Neural progenitor cell (in vitro differentiated cells): ENCODE results near the gene MPRIP.

Experiments
- EZH2 ChIP-seq: fragments of 200-600 bp; sonication (generic); IDR thresholded peaks from 2 replicates; pipeline ENCODE4 v1.6.1; 2017; ENCODE audit warnings: antibody characterized with exemption, mild to moderate bottlenecking, moderate library complexity
- TF ChIP-seq, protein P1 (sequence below): fragments of 200-600 bp; sonication (generic); IDR thresholded peaks from 2 replicates; pipeline ENCODE4 v1.5.1; 2017; ENCODE audit warnings: antibody characterized with exemption, mild to moderate bottlenecking

DNA sequence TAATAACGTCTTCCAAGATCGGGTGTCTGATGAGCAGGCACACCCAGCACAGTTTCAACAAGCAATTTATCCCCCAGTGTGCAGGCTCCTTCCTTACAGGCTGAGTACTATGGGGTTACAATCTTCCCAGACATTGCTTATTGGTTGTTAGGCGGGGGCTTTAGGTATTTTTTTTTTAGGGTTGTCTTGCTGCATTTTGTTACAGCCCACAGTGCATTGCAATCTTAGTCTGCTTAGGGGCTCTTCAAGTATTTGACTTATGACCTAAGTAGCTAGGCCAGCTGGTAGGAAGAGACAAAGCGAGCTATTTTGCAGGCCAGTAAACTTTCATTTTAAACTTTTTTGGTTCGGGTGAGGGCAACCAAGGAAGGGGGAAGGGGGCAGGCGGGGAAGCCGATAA, 158.1 kb downstream of the MPRIP start:
- TF ChIP-seq, protein P1, sequence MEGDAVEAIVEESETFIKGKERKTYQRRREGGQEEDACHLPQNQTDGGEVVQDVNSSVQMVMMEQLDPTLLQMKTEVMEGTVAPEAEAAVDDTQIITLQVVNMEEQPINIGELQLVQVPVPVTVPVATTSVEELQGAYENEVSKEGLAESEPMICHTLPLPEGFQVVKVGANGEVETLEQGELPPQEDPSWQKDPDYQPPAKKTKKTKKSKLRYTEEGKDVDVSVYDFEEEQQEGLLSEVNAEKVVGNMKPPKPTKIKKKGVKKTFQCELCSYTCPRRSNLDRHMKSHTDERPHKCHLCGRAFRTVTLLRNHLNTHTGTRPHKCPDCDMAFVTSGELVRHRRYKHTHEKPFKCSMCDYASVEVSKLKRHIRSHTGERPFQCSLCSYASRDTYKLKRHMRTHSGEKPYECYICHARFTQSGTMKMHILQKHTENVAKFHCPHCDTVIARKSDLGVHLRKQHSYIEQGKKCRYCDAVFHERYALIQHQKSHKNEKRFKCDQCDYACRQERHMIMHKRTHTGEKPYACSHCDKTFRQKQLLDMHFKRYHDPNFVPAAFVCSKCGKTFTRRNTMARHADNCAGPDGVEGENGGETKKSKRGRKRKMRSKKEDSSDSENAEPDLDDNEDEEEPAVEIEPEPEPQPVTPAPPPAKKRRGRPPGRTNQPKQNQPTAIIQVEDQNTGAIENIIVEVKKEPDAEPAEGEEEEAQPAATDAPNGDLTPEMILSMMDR, result no peak
- TF ChIP-seq EZH2, result no peak
